HG03045 (cell line): ENCODE data around the gene ZKSCAN5.
"Not testable (repeated sequence)": the region's sequence is repeated elsewhere in the genome, so short reads cannot be mapped to it uniquely, and the experiment has no call there.

Experiments used
- ATAC-seq: cut with Tn5 transposase; IDR thresholded peaks from one replicate; pipeline ENCODE4 v1.9.1; 2021; ENCODE audit warnings: mild to moderate bottlenecking, moderate library complexity; ENCODE audit not compliant: unreplicated experiment

ZKSCAN5 gene

DNA sequence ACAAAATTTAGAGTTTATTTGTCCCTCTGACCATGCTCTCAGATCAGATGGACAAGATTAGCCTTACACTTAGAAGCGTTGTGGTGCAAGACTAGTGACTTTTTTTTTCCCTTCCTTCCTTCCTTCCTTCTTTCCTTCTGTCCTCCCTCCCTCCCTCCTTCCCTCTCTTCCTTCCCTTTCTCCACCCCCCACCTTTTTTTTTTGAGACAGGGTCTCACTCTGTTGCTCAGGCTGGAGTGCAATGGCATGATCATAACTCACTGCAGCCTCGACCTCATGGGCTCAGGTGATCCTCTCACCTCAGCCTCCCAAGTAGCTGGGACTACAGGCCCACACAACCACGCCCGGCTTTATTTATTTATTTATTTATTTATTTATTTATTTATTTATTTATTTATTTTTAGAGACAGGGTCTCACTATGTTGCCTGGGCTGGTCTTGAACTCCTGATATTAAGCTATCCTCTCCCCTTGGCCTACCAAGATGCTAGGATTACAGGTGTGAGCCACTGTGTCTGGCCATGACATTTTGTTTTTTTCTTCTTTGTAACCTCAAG, 76.4 kb downstream of the ZKSCAN5 start:
- not testable (repeated sequence) for ATAC-seq
